ENCODE results near the gene KRTAP20-3.

DNA sequence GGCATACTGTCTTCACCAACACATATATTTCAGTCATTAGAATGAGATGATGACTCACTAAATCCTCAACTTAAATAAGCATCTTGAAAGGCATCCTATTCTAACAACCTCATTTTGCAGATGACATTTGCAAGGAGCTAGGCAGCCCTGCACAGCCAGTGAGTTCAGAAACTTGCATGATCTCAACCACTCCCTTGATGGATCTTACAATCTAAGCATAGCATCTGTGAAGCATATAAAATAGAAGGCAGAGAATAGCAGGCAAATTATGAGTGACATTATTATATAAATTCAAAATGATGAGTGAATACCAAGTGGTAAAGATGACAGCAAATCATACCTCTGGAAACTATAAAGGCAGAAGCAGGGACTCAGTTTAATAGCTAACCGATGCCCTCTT, 31.6 kb downstream of the KRTAP20-3 start:
- TF ChIP-seq CTCF (IDR thresholded peaks at IDR 0.05; ENCODE audit: low read depth, low read length, poor library complexity, severe bottlenecking): no peak
- TF ChIP-seq EZH2phosphoT487 (IDR thresholded peaks at IDR 0.05; ENCODE audit: borderline replicate concordance, low read length): no peak
